ENCODE measurements around the gene STX4. TPM values are rescaled to one million over a fixed set of nuclear protein-coding genes. Genes with fewer than 3 reads are reported as not detected.

Gene STX4
- total RNA-seq, 1 experiment from 2014 or later: 29.2 TPM

DNA sequence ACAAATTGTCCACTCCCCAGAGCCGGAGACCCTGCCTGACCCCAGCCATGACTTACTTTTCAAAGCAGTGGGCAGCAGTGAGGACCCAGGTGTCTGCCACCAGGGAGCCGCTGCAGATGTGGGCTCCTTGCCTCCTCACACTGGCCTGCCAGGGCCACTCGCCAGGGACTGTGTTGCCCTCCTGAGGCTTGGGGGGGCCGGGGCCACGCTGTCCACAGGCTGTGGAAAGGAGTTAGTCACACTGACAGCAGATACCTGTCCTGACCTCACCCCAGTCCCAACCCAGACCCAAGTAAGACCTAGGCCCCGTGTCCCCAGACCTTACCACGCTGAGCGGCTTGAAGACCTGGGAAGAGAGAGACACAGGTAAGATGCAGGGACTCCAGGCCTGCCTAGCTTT, 54.1 kb downstream of the STX4 start:
- TF ChIP-seq, protein P1, sequence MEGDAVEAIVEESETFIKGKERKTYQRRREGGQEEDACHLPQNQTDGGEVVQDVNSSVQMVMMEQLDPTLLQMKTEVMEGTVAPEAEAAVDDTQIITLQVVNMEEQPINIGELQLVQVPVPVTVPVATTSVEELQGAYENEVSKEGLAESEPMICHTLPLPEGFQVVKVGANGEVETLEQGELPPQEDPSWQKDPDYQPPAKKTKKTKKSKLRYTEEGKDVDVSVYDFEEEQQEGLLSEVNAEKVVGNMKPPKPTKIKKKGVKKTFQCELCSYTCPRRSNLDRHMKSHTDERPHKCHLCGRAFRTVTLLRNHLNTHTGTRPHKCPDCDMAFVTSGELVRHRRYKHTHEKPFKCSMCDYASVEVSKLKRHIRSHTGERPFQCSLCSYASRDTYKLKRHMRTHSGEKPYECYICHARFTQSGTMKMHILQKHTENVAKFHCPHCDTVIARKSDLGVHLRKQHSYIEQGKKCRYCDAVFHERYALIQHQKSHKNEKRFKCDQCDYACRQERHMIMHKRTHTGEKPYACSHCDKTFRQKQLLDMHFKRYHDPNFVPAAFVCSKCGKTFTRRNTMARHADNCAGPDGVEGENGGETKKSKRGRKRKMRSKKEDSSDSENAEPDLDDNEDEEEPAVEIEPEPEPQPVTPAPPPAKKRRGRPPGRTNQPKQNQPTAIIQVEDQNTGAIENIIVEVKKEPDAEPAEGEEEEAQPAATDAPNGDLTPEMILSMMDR (IDR thresholded peaks at IDR 0.05; ENCODE audit: insufficient read depth in 1 of 2, low read depth in 1 of 2, low read length in 1 of 2, severe bottlenecking in 1 of 2, unreplicated experiment in 1 of 2): no peak
- no peaks in the 10 kb centered on the region for H3K4me1 ChIP-seq
- no peak overlapping the region for H3K27ac Mint-ChIP-seq (ENCODE audit: unreplicated experiment)
- intact Hi-C loops (cut with micrococcal nuclease; ENCODE audit: unreplicated experiment): no loop called here
- BruUV-seq (replicated peaks): no TSS peak
- H3K9me3 ChIP-seq: no peaks in the 10 kb centered on the region
- no peak for DNase-seq
- H3K27me3 Mint-ChIP-seq (ENCODE audit: insufficient read depth, unreplicated experiment): no peaks in the 10 kb centered on the region
- peaks cover 25% of the 10 kb centered on the region for H3K36me3 Mint-ChIP-seq (ENCODE audit: insufficient read depth, unreplicated experiment)
- POLR2A ChIA-PET: no interaction called here
- no peak overlapping the region for H3K4me3 Mint-ChIP-seq (ENCODE audit: unreplicated experiment)
- CTCF ChIA-PET: no interaction called here
- H3K4me3 ChIP-seq (ENCODE audit: low read depth, low read length): no peak overlapping the region
- no peaks in the 10 kb centered on the region; the same call in 1 of the 2 replicates for H3K36me3 ChIP-seq (ENCODE audit: control insufficient read depth, insufficient read depth, low read length)
- no peaks in the 10 kb centered on the region for H3K27me3 ChIP-seq (replicated peaks; ENCODE audit: control insufficient read depth, insufficient read depth, low read length)
- H3K4me1 Mint-ChIP-seq (ENCODE audit: low read depth, unreplicated experiment): no peaks in the 10 kb centered on the region
- no peaks in the 10 kb centered on the region for H3K9me3 Mint-ChIP-seq (ENCODE audit: unreplicated experiment)

DNA sequence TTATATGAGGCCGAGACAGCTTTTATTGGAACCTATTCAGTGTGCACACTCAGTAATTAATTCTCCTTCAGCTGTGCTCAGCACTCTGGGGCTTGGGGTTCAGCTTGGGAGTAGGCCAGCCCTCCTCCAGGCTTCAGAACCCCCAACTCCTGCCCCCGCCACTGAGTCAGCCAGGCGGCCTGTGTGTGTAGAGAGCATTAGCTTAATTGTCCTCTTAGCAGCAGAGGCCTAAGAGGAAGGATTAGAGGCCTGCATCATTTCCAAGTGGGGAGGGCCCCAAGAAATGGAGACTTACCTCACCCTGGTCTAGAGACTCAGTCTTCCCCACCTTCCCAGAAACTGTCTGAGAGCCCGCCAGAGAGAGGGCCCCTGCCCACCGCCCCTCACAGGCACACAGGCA, 54.6 kb downstream of the STX4 start:
- ChIA-PET CTCF (interaction anchor here (0.5 kb wide), 1 partner anchor 153 kb away, joined by 3 read pairs; no protein-coding TSS in a partner anchor), POLR2A (no interaction called here)
- no peaks in the 10 kb centered on the region for H3K4me1 Mint-ChIP-seq (ENCODE audit: low read depth, unreplicated experiment)
- BruUV-seq (replicated peaks): no TSS peak
- DNase-seq: no peak
- Histone ChIP-seq H3K36me3 (ENCODE audit: control insufficient read depth, insufficient read depth, low read length) (no peaks in the 10 kb centered on the region; the same call in 1 of the 2 replicates), H3K9me3 (no peaks in the 10 kb centered on the region), H3K4me1 (no peaks in the 10 kb centered on the region), H3K4me3 (ENCODE audit: low read depth, low read length) (no peak overlapping the region), H3K27me3 (replicated peaks; ENCODE audit: control insufficient read depth, insufficient read depth, low read length) (no peaks in the 10 kb centered on the region)
- H3K27me3 Mint-ChIP-seq (ENCODE audit: insufficient read depth, unreplicated experiment): no peaks in the 10 kb centered on the region
- H3K4me3 Mint-ChIP-seq (ENCODE audit: unreplicated experiment): no peak overlapping the region
- intact Hi-C loops (cut with micrococcal nuclease; ENCODE audit: unreplicated experiment): no loop called here
- TF ChIP-seq, protein P1 (IDR thresholded peaks at IDR 0.05; ENCODE audit: insufficient read depth in 1 of 2, low read depth in 1 of 2, low read length in 1 of 2, severe bottlenecking in 1 of 2, unreplicated experiment in 1 of 2): no peak
- peaks cover 24% of the 10 kb centered on the region for H3K36me3 Mint-ChIP-seq (ENCODE audit: insufficient read depth, unreplicated experiment)
- no peak overlapping the region for H3K27ac Mint-ChIP-seq (ENCODE audit: unreplicated experiment)
- H3K9me3 Mint-ChIP-seq (ENCODE audit: unreplicated experiment): no peaks in the 10 kb centered on the region

GRCh38 chr16:31088459-31089183, 55.3 kb downstream of the STX4 start, which contains the start of gene PRSS53:
Gene PRSS53 (minus strand): TSS chr16:31088943. CDS start chr16:31088809, 134 bp downstream.
- H3K9me3 Mint-ChIP-seq (ENCODE audit: unreplicated experiment): no peaks in the 10 kb centered on the region
- Histone ChIP-seq H3K4me1 (no peaks in the 10 kb centered on the region), H3K4me3 (ENCODE audit: low read depth, low read length) (no peak within 1 kb of the TSS), H3K36me3 (ENCODE audit: control insufficient read depth, insufficient read depth, low read length) (no peaks in the 10 kb centered on the region; the same call in 1 of the 2 replicates), H3K27me3 (replicated peaks; ENCODE audit: control insufficient read depth, insufficient read depth, low read length) (no peaks in the 10 kb centered on the region), H3K9me3 (no peaks in the 10 kb centered on the region)
- no TSS peak for BruUV-seq (replicated peaks)
- CTCF ChIA-PET: no interaction called here
- POLR2A ChIA-PET: no interaction called here
- H3K27me3 Mint-ChIP-seq (ENCODE audit: insufficient read depth, unreplicated experiment): no peaks in the 10 kb centered on the region
- TF ChIP-seq, protein P1 (IDR thresholded peaks at IDR 0.05; ENCODE audit: insufficient read depth in 1 of 2, low read depth in 1 of 2, low read length in 1 of 2, severe bottlenecking in 1 of 2, unreplicated experiment in 1 of 2): no peak
- H3K4me3 Mint-ChIP-seq (ENCODE audit: unreplicated experiment): no peak within 1 kb of the TSS
- no peak within 1 kb of the TSS for H3K27ac Mint-ChIP-seq (ENCODE audit: unreplicated experiment)
- peaks cover 19% of the 10 kb centered on the region for H3K36me3 Mint-ChIP-seq (ENCODE audit: insufficient read depth, unreplicated experiment)
- DNase-seq: no peak
- H3K4me1 Mint-ChIP-seq (ENCODE audit: low read depth, unreplicated experiment): no peaks in the 10 kb centered on the region
- intact Hi-C loops (cut with micrococcal nuclease; ENCODE audit: unreplicated experiment): no loop called here
